Uterus (tissue), 4 donors: ENCODE data around the gene ENPEP. TPM values are rescaled to one million over a fixed set of nuclear protein-coding genes. Genes with fewer than 3 reads are reported as not detected.
"Not testable (repeated sequence)": the region's sequence is repeated elsewhere in the genome, so short reads cannot be mapped to it uniquely, and the experiment has no call there.

Experiments used
- DNase-seq, 2 donors: peaks; one replicate each; pipeline ENCODE4 v3.0.0-alpha.2; 2019 to 2020
- H3K27ac ChIP-seq, 2 donors: fragments of 200-600 bp; sonication (generic); 1 replicate in 1 of 2; 2 replicates in 1 of 2; pipeline ENCODE4 v1.5.1; 2016 to 2018
- H3K27me3 ChIP-seq, 2 donors: fragments of 200-600 bp; sonication (generic); one replicate each; pipeline ENCODE4 v1.5.1; 2018 to 2019; ENCODE audit warnings: control low read depth in 1 of 2
- H3K36me3 ChIP-seq, 2 donors: fragments of 200-600 bp; sonication (generic); one replicate each; pipeline ENCODE4 v1.5.1; 2019; ENCODE audit warnings: control low read depth in 1 of 2
- H3K4me1 ChIP-seq, 2 donors: fragments of 200-600 bp; sonication (generic); one replicate each; pipeline ENCODE4 v1.5.1; 2018 to 2019; ENCODE audit warnings: control low read depth in 1 of 2
- H3K4me3 ChIP-seq, 2 donors: fragments of 200-600 bp; sonication (generic); 1 replicate in 1 of 2; 2 replicates in 1 of 2; pipeline ENCODE4 v1.5.1; 2018 to 2019; ENCODE audit warnings: mild to moderate bottlenecking in 1 of 2
- H3K9me3 ChIP-seq, 2 donors: fragments of 200-600 bp; sonication (generic); one replicate each; pipeline ENCODE4 v1.5.1; 2019; ENCODE audit warnings: control low read depth in 1 of 2
- POLR2A ChIP-seq, 2 donors: fragments of 450-650 bp; IDR thresholded peaks; one replicate each; pipeline ENCODE4 v1.6.1; 2016; ENCODE audit warnings: antibody characterized with exemption in 2 of 2, mild to moderate bottlenecking in 1 of 2, moderate library complexity in 1 of 2
- intact Hi-C: fragments of 100-400 bp; cut with DNase I; formaldehyde crosslinking; loops from one replicate; pipeline ENCODE4 v1.15.1; 2023; ENCODE audit warnings: low total_unique reads
- total RNA-seq, 4 donors: library from RNA; depleted of rRNA in 3 of 4; stranded (reverse); fragments of >200 nt in 3 of 4; gene quantifications; one replicate each; pipeline versions ENCODE4 v1.1.0 to v1.2.4, GENCODE V29; 2014 to 2023
- TF ChIP-seq, protein P1 (sequence below), 4 experiments: fragments of 200-600 bp in 2 of 4; fragments of 450-650 bp in 2 of 4; sonication (generic) in 2 of 4; IDR thresholded peaks; one replicate each; pipeline ENCODE4 v1.5.1; 2016 to 2019; ENCODE audit warnings: antibody characterized with exemption in 4 of 4, mild to moderate bottlenecking in 2 of 4, moderate library complexity in 1 of 4
- donor health status: DM: yes; HTN: yes; CAD: no.

Gene ENPEP
- total RNA-seq, 4 donors from 2014 or later, result 5.9 to 43.3 (median 14.1) TPM

DNA sequence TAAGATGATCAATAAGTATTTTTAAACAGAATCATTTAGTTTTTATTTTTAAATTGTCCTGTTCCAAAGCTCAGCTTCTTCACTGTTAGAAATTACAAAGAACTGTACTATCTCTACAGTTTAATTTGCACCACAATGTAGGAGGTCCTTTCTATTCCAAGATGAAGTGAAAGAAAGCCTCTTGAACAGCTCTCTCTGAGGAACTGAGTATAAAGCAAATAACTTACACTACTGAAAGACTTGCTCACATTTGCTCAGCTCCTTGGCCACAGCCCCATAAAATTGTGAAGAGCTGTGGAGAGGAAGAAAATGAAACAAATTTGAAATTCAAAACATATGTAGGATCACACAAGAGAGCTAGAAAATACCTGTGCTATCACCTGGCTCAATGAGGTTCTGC, 68.6 kb downstream of the ENPEP start:
- Histone ChIP-seq H3K27ac (no peak overlapping the region), H3K9me3 (no peaks in the 10 kb centered on the region), H3K4me1 (peaks cover 0 to 4% of the 10 kb centered on the region in 2 donors), H3K4me3 (no peak overlapping the region), H3K27me3 (no peaks in the 10 kb centered on the region), H3K36me3 (peaks cover 0 to 2% of the 10 kb centered on the region in 2 donors)
- no peak for DNase-seq
- no peak for TF ChIP-seq POLR2A (IDR thresholded peaks at IDR 0.05)
- TF ChIP-seq, protein P1, sequence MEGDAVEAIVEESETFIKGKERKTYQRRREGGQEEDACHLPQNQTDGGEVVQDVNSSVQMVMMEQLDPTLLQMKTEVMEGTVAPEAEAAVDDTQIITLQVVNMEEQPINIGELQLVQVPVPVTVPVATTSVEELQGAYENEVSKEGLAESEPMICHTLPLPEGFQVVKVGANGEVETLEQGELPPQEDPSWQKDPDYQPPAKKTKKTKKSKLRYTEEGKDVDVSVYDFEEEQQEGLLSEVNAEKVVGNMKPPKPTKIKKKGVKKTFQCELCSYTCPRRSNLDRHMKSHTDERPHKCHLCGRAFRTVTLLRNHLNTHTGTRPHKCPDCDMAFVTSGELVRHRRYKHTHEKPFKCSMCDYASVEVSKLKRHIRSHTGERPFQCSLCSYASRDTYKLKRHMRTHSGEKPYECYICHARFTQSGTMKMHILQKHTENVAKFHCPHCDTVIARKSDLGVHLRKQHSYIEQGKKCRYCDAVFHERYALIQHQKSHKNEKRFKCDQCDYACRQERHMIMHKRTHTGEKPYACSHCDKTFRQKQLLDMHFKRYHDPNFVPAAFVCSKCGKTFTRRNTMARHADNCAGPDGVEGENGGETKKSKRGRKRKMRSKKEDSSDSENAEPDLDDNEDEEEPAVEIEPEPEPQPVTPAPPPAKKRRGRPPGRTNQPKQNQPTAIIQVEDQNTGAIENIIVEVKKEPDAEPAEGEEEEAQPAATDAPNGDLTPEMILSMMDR (IDR thresholded peaks at IDR 0.05), result no peak
- intact Hi-C loops, result no loop called here

DNA sequence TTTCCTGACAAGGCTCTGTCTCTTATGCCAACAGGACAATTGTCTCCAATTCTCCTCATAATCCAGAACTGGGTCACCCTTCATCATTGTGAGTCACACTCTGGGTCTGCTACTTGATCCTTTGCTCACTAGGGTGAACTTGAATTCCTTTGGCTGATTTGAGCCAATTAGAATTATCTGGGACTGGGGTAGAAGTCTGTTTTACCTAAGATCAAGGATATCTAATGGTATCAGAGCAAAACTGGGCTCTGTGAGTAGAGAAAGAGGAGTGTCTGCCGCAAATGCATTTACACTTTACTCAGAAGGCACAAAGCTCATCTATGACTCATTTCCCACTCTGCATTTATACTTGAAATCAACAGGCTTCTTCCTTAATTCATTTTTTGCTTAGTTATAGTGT, 74.3 kb downstream of the ENPEP start:
- intact Hi-C loops, result no loop called here
- TF ChIP-seq POLR2A (IDR thresholded peaks at IDR 0.05), result no peak
- TF ChIP-seq, protein P1 (IDR thresholded peaks at IDR 0.05), result no peak
- Histone ChIP-seq H3K4me1 (no peaks in the 10 kb centered on the region), H3K36me3 (peaks cover 0 to 2% of the 10 kb centered on the region in 2 donors), H3K9me3 (no peaks in the 10 kb centered on the region), H3K4me3 (no peak overlapping the region), H3K27ac (no peak overlapping the region), H3K27me3 (no peaks in the 10 kb centered on the region)
- no peak for DNase-seq

- no peaks in the 10 kb centered on the region for H3K9me3 ChIP-seq
- no peaks in the 10 kb centered on the region for H3K4me1 ChIP-seq
- DNase-seq, result no peak
- TF ChIP-seq, protein P1 (IDR thresholded peaks at IDR 0.05), result no peak
- TF ChIP-seq POLR2A (IDR thresholded peaks at IDR 0.05), result no peak
- no peak overlapping the region for H3K4me3 ChIP-seq
- H3K27me3 ChIP-seq, result no peaks in the 10 kb centered on the region
- H3K27ac ChIP-seq, result no peak overlapping the region
- H3K36me3 ChIP-seq, result peaks cover 0 to 3% of the 10 kb centered on the region in 2 donors
- intact Hi-C loops, result no loop called here
Measured at GRCh38 chr4:110553197-110553596, 77.2 kb downstream of the ENPEP start.

GRCh38 chr4:110567214-110567613, 91.3 kb downstream of the ENPEP start:
- Histone ChIP-seq H3K36me3 (no peaks in the 10 kb centered on the region), H3K4me3 (no peak overlapping the region), H3K27me3 (no peaks in the 10 kb centered on the region), H3K27ac (no peak overlapping the region), H3K9me3 (no peaks in the 10 kb centered on the region), H3K4me1 (no peaks in the 10 kb centered on the region)
- TF ChIP-seq, protein P1 (IDR thresholded peaks at IDR 0.05), result no peak
- TF ChIP-seq POLR2A (IDR thresholded peaks at IDR 0.05), result no peak
- intact Hi-C loops, result no loop called here
- no peak for DNase-seq

GRCh38 chr4:110576696-110577095, 100.7 kb downstream of the ENPEP start:
- H3K4me1 ChIP-seq, DNase-seq, H3K27ac ChIP-seq, H3K27me3 ChIP-seq, H3K9me3 ChIP-seq, H3K4me3 ChIP-seq, intact Hi-C loops, H3K36me3 ChIP-seq: not testable (repeated sequence)
